HepG2 (cell line): ENCODE results near the gene CAMK1D. TPM values are rescaled to one million over a fixed set of nuclear protein-coding genes. Genes with fewer than 3 reads are reported as not detected.

Experiments used
- ATAC-seq: fragments of 200-7000 bp; cut with Tn5 transposase; 3 replicates; pipeline ENCODE4 v1.9.1; 2020; ENCODE audit warnings: mild to moderate bottlenecking, moderate library complexity
- BruUV-seq: library from RNA; stranded (reverse); fragments of 400-500 nt; replicated peaks from 2 replicates; lab custom pipeline; 2021; lab: Mats Ljungman, UMichigan
- CTCF ChIA-PET: fragments of 300-600 bp; formaldehyde crosslinking; extraction: SDS; loops from one replicate; lab custom pipeline; 2021; ENCODE audit warnings: low total read pairs, inconsistent platforms, low intra/inter-chr PET ratio; lab: Yijun Ruan, JAX
- POLR2A ChIA-PET: fragments of 350-600 bp; sonication (Branson Sonifier 250); formaldehyde crosslinking; loops from one replicate; lab custom pipeline; 2020; ENCODE audit warnings: antibody characterized with exemption, inconsistent platforms; lab: Yijun Ruan, JAX
- DNase-seq: peaks from one replicate; pipeline ENCODE4 v3.0.0-alpha.2; 2015; ENCODE audit warnings: low spot score
- FAIRE-seq: peaks from 3 replicates; lab custom pipeline; 2011; peaks lifted over from hg19 to GRCh38; lab: Jason Lieb, UNC
- H2AFZ ChIP-seq: one replicate; pipeline ENCODE4 v1.6.1; 2011; ENCODE audit warnings: low read length, inconsistent platforms
- H3K27ac ChIP-seq: fragments of 300-600 bp; 3 replicates; pipeline ENCODE4 v1.8.0; 2011; ENCODE audit warnings: mixed run types, mild to moderate bottlenecking, mixed read lengths, low read length, inconsistent platforms; ENCODE audit not compliant: insufficient read depth; ENCODE audit errors: extremely low read length
- H3K27me3 ChIP-seq, 2 experiments: fragments of 200-600 bp in 1 of 2; 2 replicates in 1 of 2; 3 replicates in 1 of 2; pipeline versions ENCODE4 v1.6.0 to v1.8.0; 2011; ENCODE audit warnings: low read length in 2 of 2, mild to moderate bottlenecking in 2 of 2, moderate library complexity in 2 of 2, inconsistent platforms in 1 of 2; ENCODE audit not compliant: insufficient read depth in 2 of 2, control insufficient read depth in 1 of 2
- H3K36me3 ChIP-seq, 2 experiments: fragments of 200-600 bp in 1 of 2; replicated peaks in 1 of 2; 2 replicates in 1 of 2; 3 replicates in 1 of 2; pipeline versions ENCODE4 v1.5.1 to v1.8.0; 2011; ENCODE audit warnings: low read length in 2 of 2, inconsistent platforms in 1 of 2; ENCODE audit not compliant: insufficient read depth in 2 of 2, control insufficient read depth in 1 of 2
- H3K4me1 ChIP-seq: 2 replicates; pipeline ENCODE4 v1.5.1; 2012; ENCODE audit warnings: low read length, inconsistent platforms; ENCODE audit not compliant: insufficient read depth
- H3K4me2 ChIP-seq: 2 replicates; pipeline ENCODE4 v1.6.0; 2011; ENCODE audit warnings: low read depth, low read length, inconsistent platforms
- H3K4me3 ChIP-seq, 3 experiments: fragments of 200-600 bp in 1 of 3; sonication (generic), shearing (Covaris generic) in 1 of 3; replicated peaks in 1 of 3; 2 replicates each; pipeline ENCODE4 v1.5.1; 2011 to 2016; ENCODE audit warnings: low read length in 3 of 3, inconsistent platforms in 2 of 3, low read depth in 2 of 3, mild to moderate bottlenecking in 2 of 3, control low read depth in 1 of 3, mixed read lengths in 1 of 3; ENCODE audit not compliant: insufficient read depth in 1 of 3
- H3K79me2 ChIP-seq: one replicate; pipeline ENCODE4 v1.6.1; 2011; ENCODE audit warnings: low read length, inconsistent platforms; ENCODE audit not compliant: insufficient read depth
- H3K9ac ChIP-seq: 2 replicates; pipeline ENCODE4 v1.6.0; 2011; ENCODE audit warnings: mild to moderate bottlenecking, low read depth, low read length, inconsistent platforms; ENCODE audit not compliant: insufficient read depth
- H3K9me3 ChIP-seq: 2 replicates; pipeline ENCODE4 v1.5.1; 2012; ENCODE audit warnings: mild to moderate bottlenecking, low read length
- H4K20me1 ChIP-seq: 2 replicates; pipeline ENCODE4 v1.6.0; 2011; ENCODE audit warnings: inconsistent platforms, mild to moderate bottlenecking, low read length, moderate library complexity; ENCODE audit not compliant: insufficient read depth
- CBX2 ChIP-seq, 2 experiments: fragments of 200-600 bp in 1 of 2; sonication (generic); formaldehyde crosslinking in 1 of 2; IDR thresholded peaks; 2 replicates each; pipeline versions ENCODE4 v1.7.0 to v1.8.1; 2018 to 2022; ENCODE audit warnings: low read depth in 2 of 2, low read length in 1 of 2, mild to moderate bottlenecking in 1 of 2, missing genetic modification reagents in 1 of 2
- IRF2 ChIP-seq: IDR thresholded peaks from 2 replicates; pipeline ENCODE4 v1.6.1; 2018; ENCODE audit warnings: missing genetic modification reagents, missing compliant biosample characterization
- MIER3 ChIP-seq: IDR thresholded peaks from 2 replicates; pipeline ENCODE4 v1.6.1; 2016; ENCODE audit warnings: missing compliant biosample characterization, borderline replicate concordance
- NFE2L1 ChIP-seq: sonication (generic); formaldehyde crosslinking; IDR thresholded peaks from 2 replicates; pipeline ENCODE4 v1.4.0; 2020; ENCODE audit warnings: missing genetic modification reagents, mild to moderate bottlenecking, borderline replicate concordance
- NFRKB ChIP-seq: fragments of 450-650 bp; IDR thresholded peaks from 2 replicates; pipeline ENCODE4 v1.6.1; 2017
- RBFOX2 ChIP-seq: fragments of 200-400 bp; formaldehyde crosslinking; IDR thresholded peaks from 2 replicates; pipeline ENCODE4 v1.6.1; 2017; ENCODE audit warnings: low read depth, mild to moderate bottlenecking, low read length
- RNF2 ChIP-seq: fragments of 450-650 bp; conservative IDR thresholded peaks from 2 replicates; pipeline ENCODE4 v1.6.1; 2016; ENCODE audit warnings: low read depth
- STAG1 ChIP-seq: sonication (generic); formaldehyde crosslinking; IDR thresholded peaks from 2 replicates; pipeline ENCODE4 v1.4.0; 2020; ENCODE audit warnings: missing genetic modification reagents
- TCF7L2 ChIP-seq: IDR thresholded peaks from 2 replicates; pipeline ENCODE4 v1.6.1; 2011; ENCODE audit warnings: mild to moderate bottlenecking, low read depth, low read length, moderate library complexity
- XBP1 ChIP-seq: sonication (generic); formaldehyde crosslinking; IDR thresholded peaks from 2 replicates; pipeline ENCODE4 v1.5.0; 2020; ENCODE audit warnings: missing genetic modification reagents
- ZFP62 ChIP-seq: sonication (generic); formaldehyde crosslinking; IDR thresholded peaks from 2 replicates; pipeline ENCODE4 v1.4.0; 2020; ENCODE audit warnings: missing genetic modification reagents
- ZKSCAN1 ChIP-seq: fragments of 150-350 bp; IDR thresholded peaks from 2 replicates; pipeline ENCODE4 v1.6.1; 2014; ENCODE audit warnings: low read length
- ZNF3 ChIP-seq: IDR thresholded peaks from 2 replicates; pipeline ENCODE4 v1.7.0; 2017; ENCODE audit warnings: inconsistent platforms
- ZNF557 ChIP-seq: sonication (generic); formaldehyde crosslinking; IDR thresholded peaks from 2 replicates; pipeline ENCODE4 v1.4.0; 2020; ENCODE audit warnings: missing genetic modification reagents
- WGBS: methylation state at CpG from one replicate; pipeline ENCODE4 v1.1.6; 2017; ENCODE audit warnings: low lambda C conversion rate; 5-methylcytosine and 5-hydroxymethylcytosine counted together
- in situ Hi-C: cut with HindIII; loops from 2 replicates; pipeline ENCODE4 v1.10.0; 2017; ENCODE audit warnings: low pct_unique_long_range_greater_than_20kb; ENCODE audit not compliant: extremely low pct_ligation_motif_present
- intact Hi-C: fragments of 100-400 bp; cut with micrococcal nuclease; formaldehyde crosslinking; loops from one replicate; pipeline ENCODE4 v1.10.0; 2022; ENCODE audit not compliant: unreplicated experiment
- polyA plus RNA-seq, 8 experiments: library from polyadenylated mRNA; depleted of rRNA in 3 of 8; stranded (reverse) in 7 of 8; unstranded in 1 of 8; fragments of >200 nt; fragmentation: Illumina TruSeq in 4 of 8; extraction: Trizol in 4 of 8; gene quantifications; 2 replicates each; pipeline versions ENCODE4 v1.2.1 to v1.2.3, GENCODE V29; 2011 to 2016; ENCODE audit warnings: low read depth in 4 of 8, missing spikeins in 1 of 8, mixed read lengths in 1 of 8; ENCODE audit not compliant: insufficient read depth in 1 of 8
- total RNA-seq, 5 experiments: library from RNA; depleted of rRNA; stranded (reverse); fragments of >200 nt; fragmentation: Illumina TruSeq; extraction: Trizol; gene quantifications; 2 replicates each; pipeline ENCODE4 v1.2.3, GENCODE V29; 2016; ENCODE audit warnings: low read depth in 1 of 5
- TF ChIP-seq, protein P1 (sequence below): sonication (generic); formaldehyde crosslinking; conservative IDR thresholded peaks from 2 replicates; pipeline ENCODE4 v1.4.0; 2020; ENCODE audit warnings: missing genetic modification reagents
- TF ChIP-seq, protein P2 (sequence below): sonication (generic); formaldehyde crosslinking; IDR thresholded peaks from 2 replicates; pipeline ENCODE4 v1.5.0; 2020; ENCODE audit warnings: missing genetic modification reagents
- TF ChIP-seq, protein P3 (sequence below): sonication (generic); formaldehyde crosslinking; IDR thresholded peaks from 2 replicates; pipeline ENCODE4 v1.9.0; 2021; ENCODE audit warnings: missing genetic modification reagents, borderline replicate concordance

Gene CAMK1D
- total and polyA plus RNA-seq, 2 of the 13 experiments (the other 11 are each of a cell fraction or from before 2014, with no cell fraction given) = under 0.01 TPM; not detected in 1

DNA sequence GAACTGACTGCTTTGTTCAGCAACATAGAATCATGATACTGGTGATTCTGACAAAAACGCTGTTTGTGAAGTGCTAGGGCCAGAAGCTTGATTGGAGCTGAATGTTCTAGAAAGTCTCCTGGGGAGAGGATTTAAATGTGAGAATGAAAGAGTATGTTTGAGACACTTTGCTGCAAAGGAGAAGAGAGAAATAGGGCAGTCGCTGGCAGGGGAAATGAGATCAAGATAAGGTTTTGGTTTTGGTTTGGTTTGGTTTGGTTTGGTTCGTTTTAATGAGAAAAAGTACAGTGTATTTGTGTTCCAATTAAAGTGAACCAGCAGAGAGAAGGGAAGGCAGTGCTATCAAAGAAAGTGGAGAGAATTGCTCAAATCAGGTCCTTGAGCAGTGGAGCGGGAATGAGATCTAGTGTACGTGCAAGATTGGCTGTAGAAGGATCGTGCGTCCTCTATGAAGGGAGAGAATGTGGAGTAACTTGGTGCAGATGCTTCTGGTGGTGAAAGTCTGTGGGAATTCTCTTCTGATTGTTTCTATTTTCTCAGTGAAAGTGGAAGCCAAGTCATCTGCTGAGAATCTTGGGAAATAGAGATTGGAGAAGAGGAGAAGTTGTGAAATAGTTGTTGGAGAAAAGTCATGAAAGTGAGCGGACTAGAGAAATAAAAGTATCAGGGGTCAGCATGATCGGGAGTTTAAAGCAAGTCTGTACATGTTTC lies 381.6 kb downstream of the CAMK1D start:
- Histone ChIP-seq H3K4me3 (no peak overlapping the region), H3K9ac (no peak overlapping the region), H4K20me1 (no peaks in the 10 kb centered on the region), H3K36me3 (no peaks in the 10 kb centered on the region), H3K27ac (no peak overlapping the region), H2AFZ (no peak overlapping the region)
- TF ChIP-seq RBFOX2 = no peak
- no peak for TF ChIP-seq STAG1
- TF ChIP-seq NFRKB = no peak
- TF ChIP-seq, protein P1, sequence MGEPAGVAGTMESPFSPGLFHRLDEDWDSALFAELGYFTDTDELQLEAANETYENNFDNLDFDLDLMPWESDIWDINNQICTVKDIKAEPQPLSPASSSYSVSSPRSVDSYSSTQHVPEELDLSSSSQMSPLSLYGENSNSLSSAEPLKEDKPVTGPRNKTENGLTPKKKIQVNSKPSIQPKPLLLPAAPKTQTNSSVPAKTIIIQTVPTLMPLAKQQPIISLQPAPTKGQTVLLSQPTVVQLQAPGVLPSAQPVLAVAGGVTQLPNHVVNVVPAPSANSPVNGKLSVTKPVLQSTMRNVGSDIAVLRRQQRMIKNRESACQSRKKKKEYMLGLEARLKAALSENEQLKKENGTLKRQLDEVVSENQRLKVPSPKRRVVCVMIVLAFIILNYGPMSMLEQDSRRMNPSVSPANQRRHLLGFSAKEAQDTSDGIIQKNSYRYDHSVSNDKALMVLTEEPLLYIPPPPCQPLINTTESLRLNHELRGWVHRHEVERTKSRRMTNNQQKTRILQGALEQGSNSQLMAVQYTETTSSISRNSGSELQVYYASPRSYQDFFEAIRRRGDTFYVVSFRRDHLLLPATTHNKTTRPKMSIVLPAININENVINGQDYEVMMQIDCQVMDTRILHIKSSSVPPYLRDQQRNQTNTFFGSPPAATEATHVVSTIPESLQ (CRISPR knock-in tag) = no peak
- no peak for TF ChIP-seq XBP1 (CRISPR knock-in tag)
- TF ChIP-seq, protein P2, sequence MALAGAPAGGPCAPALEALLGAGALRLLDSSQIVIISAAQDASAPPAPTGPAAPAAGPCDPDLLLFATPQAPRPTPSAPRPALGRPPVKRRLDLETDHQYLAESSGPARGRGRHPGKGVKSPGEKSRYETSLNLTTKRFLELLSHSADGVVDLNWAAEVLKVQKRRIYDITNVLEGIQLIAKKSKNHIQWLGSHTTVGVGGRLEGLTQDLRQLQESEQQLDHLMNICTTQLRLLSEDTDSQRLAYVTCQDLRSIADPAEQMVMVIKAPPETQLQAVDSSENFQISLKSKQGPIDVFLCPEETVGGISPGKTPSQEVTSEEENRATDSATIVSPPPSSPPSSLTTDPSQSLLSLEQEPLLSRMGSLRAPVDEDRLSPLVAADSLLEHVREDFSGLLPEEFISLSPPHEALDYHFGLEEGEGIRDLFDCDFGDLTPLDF = no peak
- TF ChIP-seq NFE2L1 (CRISPR knock-in tag) = no peak
- TF ChIP-seq MIER3 = no peak
- TF ChIP-seq RNF2 = no peak
- TF ChIP-seq, protein P3, sequence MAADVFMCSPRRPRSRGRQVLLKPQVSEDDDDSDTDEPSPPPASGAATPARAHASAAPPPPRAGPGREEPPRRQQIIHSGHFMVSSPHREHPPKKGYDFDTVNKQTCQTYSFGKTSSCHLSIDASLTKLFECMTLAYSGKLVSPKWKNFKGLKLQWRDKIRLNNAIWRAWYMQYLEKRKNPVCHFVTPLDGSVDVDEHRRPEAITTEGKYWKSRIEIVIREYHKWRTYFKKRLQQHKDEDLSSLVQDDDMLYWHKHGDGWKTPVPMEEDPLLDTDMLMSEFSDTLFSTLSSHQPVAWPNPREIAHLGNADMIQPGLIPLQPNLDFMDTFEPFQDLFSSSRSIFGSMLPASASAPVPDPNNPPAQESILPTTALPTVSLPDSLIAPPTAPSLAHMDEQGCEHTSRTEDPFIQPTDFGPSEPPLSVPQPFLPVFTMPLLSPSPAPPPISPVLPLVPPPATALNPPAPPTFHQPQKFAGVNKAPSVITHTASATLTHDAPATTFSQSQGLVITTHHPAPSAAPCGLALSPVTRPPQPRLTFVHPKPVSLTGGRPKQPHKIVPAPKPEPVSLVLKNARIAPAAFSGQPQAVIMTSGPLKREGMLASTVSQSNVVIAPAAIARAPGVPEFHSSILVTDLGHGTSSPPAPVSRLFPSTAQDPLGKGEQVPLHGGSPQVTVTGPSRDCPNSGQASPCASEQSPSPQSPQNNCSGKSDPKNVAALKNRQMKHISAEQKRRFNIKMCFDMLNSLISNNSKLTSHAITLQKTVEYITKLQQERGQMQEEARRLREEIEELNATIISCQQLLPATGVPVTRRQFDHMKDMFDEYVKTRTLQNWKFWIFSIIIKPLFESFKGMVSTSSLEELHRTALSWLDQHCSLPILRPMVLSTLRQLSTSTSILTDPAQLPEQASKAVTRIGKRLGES (CRISPR knock-in tag) = no peak
- no peak for TF ChIP-seq TCF7L2
- TF ChIP-seq ZFP62 = no peak
- TF ChIP-seq ZNF3 = no peak
- no peak for TF ChIP-seq IRF2 (CRISPR knock-in tag)
- TF ChIP-seq ZNF557 (CRISPR knock-in tag) = no peak
- TF ChIP-seq ZKSCAN1 = no peak
- no peak for TF ChIP-seq CBX2 (IDR thresholded peaks at IDR 0.05; ENCODE audit: low read depth, low read length)
- no peak for TF ChIP-seq CBX2 (CRISPR knock-in tag; IDR thresholded peaks at IDR 0.05; ENCODE audit: low read depth)
- TF ChIP-seq, all 625 proteins: peak for 0
- no peaks in the 10 kb centered on the region for H3K4me1 ChIP-seq
- ATAC-seq (no peak), FAIRE-seq (no peak), DNase-seq (no peak)
- BruUV-seq = no TSS peak
- H3K79me2 ChIP-seq = no peaks in the 10 kb centered on the region
- H3K27me3 ChIP-seq = peaks cover 5 to 20% of the 10 kb centered on the region in 2 experiments; a peak in 3 of 5 replicates
- POLR2A ChIA-PET = no interaction called here
- in situ Hi-C loops = no loop called here
- H3K4me2 ChIP-seq = no peak overlapping the region
- intact Hi-C loops = no loop called here
- CTCF ChIA-PET = no interaction called here
- 40% methylated on average over 9 of the region's 9 CpGs for WGBS
- H3K9me3 ChIP-seq = no peaks in the 10 kb centered on the region
